ENCODE results near the gene RNU1-1.
A peak's percentile ranks its signal among the peaks of the same experiment; 100 is the strongest.
"Not testable (repeated sequence)": the region's sequence is repeated elsewhere in the genome, so short reads cannot be mapped to it uniquely, and the experiment has no call there.

The RNU1-1 gene

DNA sequence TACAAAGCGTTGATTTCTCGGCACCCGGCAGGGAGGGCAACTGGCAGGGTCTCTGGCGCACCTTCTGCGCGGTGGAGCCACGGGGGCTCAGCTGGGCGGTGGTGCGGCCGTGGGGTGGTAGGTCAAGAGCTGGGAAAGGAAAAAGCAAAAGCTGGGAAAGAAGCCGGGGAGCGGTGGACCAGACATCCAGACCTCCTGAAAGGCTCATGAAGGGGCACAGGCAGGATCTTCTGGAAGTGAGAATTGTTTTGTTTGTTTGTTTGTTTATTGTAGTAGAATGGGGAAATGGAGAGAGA lies 7.2 kb upstream of the RNU1-1 start:
- DNase-seq: no peak

DNA sequence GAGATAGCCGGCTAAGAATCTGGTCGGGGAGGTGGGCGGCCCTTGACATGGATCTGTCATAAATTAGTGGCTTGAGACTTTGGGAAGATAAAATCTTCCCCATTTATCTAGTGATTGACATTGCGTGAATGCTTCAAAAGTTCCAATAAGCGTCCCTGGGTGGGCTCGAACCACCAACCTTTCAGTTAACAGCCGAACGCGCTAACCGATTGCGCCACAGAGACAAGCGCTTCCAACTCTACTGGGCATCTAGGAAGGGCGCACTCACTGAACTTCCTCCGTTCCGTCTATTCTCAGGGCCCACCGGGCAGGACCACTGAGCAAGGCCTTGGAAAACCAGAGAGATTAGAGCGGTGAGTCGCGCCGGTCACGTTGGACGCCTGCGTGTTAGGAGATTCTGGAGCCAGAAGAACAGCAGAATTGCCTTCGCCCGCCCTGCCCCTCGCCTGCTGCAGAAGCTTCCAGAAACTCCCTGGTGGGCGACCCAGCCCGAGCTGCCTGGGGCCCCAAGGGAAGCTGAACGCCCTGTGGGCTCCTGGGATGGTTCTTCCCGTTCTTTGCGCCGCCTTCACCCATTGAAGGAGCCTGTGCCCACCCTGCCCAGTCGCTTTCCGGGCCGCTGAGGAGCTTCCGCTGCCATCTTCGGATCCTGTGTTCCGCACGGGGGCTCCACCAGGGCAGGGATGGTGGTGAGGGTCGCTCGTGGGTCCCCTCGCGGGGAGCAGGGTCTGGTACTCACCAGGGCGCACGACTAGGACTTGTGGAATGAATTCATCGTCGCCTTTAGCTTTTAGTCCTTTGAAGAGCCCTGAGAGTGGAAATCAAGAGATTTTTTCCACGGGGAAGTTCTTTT lies 6.6 kb upstream of the RNU1-1 start:
- not testable (repeated sequence) for DNase-seq

DNA sequence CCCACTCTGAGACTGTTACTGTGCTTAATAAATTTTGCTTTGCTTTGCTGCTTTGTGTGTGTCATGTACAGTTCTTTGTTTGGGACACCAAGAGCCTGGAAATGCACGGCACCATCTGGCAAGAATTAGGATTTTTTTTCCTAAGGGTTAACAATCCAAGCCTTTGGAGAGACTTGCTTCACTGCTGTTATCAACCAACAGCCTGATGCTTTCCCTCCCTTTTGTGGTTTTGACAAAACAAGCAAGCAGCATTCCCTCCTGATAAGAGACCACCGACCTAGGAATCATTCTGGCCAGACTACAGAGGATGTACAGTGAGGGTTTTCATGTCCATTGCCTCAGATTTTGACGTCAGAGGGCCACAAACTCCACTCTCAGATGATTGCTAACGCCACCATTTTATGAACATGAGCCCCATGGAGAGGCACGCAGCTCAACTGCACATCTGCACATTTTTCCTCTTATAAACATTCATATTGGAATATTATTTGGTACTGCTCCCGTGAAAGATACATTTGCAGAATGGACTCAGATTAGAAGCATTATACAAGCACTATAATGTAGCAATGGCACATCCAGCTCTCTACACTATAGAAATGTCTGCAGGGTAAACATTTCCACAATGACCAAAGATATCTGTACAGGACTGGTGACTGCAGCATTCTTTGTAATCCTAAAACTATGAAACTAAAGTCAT lies 5.3 kb upstream of the RNU1-1 start:
- DNase-seq: not testable (repeated sequence)

DNA sequence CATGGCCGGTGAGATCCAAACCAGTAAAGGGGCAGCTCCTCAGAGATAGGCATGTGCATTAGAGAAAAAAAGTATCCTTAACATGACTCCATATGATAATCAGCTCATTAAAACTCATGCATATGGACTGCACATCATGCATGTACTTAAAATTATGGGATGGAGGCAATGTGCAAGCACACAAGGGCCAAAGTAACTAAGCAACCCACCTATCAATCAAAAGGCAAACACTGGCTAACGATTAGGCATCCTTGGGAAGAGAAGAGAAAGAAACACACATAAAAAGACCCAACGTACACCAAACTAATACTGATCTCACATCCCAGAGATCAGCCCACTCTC lies 4.8 kb upstream of the RNU1-1 start:
- DNase-seq: not testable (repeated sequence)

DNA sequence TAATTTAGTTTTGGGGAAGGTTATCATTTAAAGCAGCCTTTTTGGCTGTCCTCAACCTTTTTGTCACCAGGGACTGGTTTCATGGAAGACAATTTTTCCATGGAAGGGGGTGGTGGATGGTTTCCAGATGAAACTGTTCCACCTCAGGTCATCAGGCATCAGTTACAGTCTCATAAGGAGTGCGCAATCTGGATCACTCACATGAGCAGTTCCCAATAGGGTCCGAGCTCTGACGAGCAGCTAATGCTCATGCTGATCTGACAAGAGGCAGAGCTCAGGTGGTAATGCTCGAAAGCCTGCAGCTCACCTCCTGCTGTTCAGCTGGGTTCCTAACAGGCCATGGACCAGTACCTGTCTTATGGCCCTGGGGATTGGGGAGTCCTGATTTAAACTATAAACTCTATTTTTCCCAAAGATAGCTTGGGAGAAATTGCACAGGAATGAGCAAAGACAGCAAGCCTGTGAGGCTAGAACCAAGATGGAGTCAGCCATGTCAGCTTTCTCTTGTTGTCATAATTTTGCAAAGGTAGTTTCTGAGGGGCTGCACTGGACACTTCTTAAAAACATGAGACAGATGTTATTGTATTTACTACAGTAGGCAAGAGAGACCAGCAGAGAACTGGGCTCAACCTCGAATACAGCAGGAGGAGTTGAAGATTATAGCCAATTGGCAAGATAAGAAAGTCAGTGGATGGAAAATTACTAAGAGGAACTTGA lies 2.8 kb upstream of the RNU1-1 start:
- DNase-seq: not testable (repeated sequence)

DNA sequence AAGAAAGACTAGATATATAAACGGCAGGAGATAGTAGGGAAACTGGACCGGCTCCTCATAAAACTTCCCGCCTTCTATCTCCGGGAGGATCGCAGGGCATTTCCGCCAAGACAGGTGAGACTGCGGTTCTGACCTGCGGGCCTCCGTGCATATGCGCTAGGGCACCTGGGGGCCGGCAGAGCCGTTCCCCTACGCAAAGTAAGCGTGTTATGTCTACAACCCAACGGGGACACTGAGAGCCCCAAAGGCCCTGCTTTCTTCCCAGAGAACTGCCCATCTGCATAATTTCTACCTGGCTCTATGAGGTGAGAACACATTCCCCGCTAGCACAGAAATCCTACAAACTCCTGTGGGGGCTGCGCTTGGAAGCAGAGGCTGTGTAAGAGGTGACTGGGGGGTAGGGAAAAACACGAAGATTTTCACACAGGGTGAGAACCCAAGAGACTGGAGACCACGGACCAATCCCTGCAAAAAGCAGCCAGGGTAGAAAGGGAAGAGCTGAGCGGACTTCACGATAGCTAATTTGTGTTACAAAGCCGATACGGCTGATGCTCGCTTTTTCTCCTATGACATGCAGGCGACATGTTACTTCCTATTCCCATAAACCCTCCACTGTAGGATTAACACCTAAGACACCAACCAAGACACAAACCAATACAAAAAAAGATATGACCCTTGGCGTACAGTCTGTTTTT lies 526 bp downstream of the RNU1-1 start:
- not testable (repeated sequence) for DNase-seq

DNA sequence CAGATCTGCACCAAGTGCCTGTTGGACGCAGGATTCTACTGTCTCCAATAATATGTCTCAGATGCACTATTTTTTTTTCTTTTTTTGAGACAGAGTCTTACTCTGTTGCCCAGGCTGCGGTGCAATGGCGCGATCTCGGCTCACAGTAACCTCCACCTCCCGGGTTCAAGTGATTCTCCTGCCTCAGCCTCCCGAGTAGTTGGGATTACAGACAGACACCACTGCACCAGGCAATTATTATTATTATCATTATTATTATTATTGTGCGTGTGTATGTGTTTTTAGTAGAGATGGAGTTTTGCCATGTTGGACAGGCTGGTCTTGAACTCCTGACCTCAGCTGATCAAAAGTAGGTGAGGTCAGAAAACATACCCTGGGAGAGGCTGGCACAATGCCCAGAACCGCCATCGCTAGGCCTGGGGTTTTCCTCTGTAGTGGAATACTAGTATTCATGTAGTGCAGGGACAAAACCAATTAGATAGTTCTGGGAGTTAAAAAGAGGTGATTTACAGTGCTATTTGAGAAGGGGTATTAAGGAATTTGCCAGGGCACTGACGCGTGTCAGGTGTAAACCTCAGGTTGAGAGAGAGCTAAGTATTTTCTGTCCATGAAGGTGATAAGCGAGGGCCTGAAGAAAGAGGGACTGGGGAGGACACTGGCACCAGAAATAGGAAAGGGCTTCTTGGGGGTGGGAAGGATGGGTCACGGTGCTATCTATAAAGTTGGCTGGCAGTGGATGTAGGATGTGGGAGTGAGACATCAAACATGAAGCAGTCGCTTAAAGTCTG lies 1.3 kb downstream of the RNU1-1 start:
- DNase-seq: not testable (repeated sequence)

DNA sequence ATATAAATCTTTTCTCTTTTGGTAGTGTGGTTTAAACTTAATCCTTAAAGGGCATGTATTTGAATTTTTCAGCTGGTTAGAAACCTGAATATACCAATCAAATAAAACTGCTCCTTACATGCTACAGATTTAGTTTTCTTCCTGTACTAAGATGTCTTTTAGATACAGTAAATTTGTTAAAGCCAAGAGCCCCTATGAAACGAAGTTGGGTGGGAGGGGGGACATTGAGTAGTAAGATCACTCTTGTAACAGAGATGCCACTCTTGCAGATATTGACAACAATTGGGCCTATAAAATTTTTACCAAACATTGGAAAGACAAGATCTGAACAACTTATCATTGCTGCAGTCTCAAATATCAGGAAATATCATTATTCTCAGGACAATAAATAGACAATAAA lies 2.2 kb downstream of the RNU1-1 start:
- not testable (repeated sequence) for DNase-seq

DNA sequence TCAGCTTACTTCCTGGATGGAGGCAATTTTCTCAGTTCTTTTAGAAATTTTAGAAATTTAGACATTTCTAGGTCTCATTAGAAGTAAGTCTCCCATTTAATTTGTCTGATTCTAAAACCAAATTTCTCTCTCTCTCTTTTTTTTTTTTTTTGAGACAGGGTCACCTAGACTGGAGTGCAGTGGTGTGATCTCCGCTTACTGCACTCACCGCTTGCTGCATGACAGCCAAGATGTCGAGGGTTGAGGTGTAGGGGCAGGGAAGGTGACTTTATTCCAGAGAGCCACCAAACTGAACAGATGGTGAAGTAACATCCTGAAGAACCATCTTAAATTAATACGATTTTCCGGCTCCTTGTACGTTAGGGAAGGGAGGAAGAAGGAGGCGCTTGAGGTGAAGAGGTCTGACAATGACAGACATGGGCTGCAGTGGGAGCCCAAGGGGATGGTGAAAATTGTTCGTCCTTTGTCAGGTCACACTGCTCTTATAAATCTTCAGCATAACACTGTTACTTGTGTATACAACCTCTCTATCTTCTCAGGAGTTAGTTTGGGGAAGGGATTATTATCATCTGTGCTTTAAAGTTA lies 5.1 kb downstream of the RNU1-1 start:
- DNase-seq: peak; percentile 26

DNA sequence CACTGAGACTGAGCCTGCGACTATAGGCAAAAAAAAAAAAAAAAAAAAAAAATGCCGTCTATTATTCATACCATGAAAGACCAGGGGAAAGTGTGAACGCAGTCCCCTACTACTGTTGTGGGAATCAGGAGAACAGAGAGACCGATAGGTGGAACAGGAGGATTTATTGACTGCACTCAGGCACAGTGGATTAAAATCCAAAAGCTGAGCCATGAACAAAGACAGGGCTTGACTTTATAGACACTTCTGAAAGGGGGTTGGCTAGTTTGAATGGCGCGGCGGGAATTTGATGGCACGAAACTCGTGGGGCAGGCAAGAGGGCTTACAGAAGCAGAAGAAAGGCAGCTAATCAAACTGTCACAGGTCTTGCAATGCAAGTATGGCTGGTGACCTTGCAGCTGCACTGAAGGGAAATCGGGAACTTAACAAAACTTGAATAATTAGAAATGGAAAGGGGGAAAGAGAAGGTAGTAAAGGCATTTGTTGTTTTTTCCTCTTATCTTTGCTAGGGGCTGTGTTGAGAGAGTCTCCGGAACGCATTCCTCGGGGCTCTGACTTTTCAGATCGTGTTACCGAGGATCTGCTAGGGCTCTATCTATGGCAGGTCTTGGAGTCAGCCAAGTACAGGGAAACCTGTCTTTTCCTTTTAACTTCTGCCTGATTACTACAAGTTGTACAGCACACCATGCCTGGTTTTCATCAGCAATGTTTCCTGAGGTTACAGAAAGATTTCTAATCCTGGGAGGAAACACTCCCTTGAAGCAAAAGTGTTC lies 7.5 kb downstream of the RNU1-1 start:
- DNase-seq: not testable (repeated sequence)

DNA sequence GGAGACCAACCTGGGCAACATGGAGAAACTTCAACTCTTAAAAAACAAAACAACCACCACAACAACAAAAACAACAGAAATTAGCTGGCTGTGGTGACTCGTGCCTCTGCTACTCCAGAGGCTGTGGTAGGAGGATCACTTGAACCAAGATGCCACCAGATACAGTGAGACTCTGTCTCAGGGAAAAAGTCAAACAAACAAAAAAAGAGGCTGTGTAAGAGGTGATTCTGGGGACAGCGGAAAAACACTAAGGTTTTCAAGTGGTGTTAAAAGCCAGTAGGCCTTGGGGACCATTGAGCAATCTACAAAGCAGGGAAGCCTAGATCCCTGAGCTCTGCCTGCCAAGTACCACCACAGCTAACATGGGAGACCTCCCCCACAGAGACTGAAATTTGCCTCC lies 8.2 kb downstream of the RNU1-1 start:
- DNase-seq: not testable (repeated sequence)

DNA sequence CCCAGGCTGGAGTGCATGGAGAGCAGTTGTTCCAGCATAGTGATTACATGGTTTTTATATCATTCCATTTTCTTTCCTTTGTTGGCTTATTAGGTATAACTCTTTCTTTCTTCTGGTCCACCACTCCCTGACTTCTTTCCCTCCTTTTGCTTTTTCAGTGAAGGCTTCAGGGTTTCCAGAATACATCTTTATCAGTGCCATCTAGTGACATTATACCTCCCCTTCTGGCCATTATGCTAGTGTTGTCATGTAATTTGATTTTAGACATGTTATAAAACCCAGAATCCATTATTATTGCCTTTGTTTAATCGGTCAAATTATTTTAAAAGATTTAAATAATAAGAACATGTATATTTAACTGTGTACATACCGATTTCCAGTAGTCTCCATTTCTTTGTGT lies 10.6 kb downstream of the RNU1-1 start:
- DNase-seq: no peak

DNA sequence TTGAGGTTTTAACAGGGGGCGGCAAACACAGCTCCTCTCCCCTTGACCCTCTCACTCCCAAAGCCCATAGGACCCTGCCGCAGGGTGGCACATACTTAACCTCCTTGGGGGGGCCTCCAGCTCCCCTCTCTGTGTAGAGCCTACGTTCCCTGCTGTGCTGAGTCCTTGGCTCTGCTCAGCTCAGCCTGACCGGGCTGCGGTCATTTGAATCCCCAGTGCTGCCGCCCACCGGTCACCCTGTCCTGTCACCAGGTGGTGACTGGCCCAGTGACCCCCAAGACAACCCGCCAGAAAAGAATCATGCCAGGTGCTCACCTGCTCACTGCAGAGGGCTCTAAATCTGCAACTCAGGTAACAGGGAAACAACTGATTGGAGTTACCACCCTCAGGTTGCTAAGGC lies 12.6 kb downstream of the RNU1-1 start:
- not testable (repeated sequence) for DNase-seq

DNA sequence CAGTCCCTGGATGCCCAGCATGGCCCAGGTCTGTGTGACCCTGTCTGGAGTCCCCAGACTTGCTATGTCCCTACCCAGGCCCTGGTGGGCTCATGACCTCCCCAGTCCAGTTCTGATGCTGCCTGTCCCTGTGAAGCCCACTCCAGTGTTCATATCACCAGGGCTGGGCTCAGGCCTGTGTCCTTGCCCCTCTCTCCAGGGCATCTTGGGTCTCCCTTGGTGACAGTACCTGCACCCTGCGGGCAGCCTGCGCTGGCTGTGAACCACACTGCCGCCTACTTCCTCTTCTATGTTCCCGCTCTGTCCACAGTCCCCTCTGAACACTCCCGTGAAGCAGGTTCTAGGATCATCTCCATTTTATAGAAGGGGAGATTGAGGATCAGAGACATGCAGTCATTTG lies 13.1 kb downstream of the RNU1-1 start:
- DNase-seq: not testable (repeated sequence)

DNA sequence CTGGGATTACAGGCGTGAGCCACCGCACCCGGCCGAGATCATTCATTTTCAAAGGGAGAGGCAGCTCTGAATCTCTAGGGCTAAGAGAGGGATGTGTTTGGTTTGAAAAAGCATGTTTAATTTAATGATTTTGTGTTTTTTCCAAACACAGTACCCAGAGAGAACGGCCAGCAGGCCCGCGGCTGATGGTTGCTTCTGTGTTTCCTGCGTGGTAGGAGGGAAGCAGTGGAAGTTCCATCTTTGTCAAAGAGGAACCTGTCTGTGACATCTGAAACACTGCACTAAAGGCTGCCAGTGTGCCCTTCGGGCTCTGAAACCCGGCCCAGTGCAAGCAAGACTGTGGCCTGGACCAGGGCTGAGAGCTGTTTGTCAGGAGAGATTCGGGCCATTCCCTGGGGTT lies 13.6 kb downstream of the RNU1-1 start:
- DNase-seq: not testable (repeated sequence)

DNA sequence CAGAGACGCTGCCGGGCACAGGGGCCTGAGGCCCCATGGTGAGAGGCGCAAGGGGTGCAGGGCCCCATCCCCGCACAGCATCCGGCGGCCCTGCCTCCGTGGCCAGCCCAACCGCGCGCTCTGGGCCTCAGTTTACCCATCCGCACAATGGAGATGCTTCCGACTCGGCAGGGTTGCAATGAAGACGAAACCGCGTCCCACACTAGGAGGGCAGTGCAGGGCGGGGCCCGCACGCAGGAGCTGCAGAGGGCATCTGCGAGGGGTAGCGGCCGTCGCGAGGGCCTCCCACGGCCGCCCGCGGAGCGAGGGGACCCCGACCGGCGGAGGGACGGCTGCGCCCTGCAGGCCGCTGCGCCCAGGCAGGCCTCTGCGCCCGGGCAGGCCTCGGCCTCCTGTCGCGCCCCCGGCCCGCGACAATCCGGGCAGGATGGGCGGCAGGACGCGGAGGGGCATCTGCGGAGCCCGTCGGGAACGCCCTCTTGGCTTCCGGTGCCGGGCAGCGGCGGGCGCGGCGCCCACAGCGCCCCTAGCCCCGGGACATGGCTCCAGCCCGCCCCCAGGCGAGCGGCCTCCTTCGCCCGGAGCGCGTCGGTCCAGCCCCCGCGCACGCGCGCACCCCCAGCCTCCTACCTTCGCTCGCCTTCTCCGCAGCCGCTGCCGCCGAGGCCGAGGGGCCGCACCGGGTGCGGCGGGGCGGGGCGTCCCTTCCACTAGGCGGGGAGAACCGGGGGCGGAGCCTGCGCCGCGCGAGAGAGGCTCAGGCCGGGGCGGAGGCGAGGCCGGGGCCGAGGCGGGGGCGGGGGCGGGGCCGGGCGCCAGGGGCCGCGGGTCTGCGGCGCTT lies 15.3 kb downstream of the RNU1-1 start:
- peak; percentile 81 for DNase-seq

DNA sequence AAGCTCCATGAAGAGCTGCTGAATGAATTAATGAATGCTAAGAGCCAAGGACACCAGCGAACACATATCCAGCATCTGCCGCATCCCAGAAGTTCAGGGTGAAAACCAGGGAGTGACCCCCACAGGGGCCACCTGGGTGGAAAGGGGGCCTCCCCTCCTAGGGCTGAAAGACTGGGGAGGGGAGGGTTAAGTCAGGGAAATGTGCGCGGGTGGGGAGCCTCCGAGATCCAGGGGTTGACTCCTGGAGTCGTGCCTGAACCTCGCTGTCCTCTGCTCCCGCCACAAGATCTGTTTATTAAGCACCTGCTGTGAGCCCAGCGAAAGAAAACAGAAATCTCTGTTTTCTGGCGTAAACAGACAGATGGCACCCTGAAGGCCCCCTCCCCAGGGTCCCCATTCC lies 16.0 kb downstream of the RNU1-1 start:
- DNase-seq: not testable (repeated sequence)

DNA sequence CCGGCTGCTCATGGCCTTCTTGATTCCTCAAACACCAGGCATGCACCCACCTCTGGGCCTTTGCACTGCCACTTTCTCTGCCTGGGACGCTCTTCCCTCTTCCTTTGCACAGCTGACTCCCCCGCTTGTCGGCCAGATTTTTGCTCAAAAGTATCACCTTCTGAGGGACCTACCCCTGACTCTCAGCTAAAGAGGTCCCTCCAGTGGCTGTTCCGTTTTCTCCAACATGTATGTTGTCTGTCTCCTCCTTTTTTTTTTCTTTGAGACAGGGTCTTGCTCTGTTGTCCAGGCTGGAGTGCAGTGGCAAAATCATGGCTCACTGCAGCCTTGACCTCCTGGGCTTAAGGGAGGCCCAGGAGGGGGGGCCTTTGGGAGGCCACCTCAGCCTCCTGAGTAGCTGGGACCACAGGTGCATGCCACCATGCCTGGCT lies 16.6 kb downstream of the RNU1-1 start:
- not testable (repeated sequence) for DNase-seq

DNA sequence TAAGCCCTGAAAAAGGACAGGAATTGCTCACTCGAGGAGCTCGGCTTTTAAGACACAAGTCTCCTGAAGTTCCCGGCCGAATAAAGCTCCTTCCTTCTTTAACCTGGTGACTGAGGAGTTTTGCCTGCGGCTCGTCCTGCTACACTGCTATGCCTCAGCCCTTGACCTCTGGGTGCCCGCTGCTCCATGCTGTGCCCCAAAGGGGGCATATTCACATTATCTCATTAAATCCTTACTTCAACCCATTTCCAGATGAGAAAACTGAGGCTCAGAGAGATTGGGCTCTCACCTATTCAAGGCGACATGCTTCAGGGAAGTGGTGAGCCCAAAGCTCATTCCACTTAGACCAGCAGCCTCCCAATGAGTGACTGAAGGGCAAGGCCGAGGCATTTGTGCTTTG lies 20.4 kb downstream of the RNU1-1 start:
- not testable (repeated sequence) for DNase-seq

DNA sequence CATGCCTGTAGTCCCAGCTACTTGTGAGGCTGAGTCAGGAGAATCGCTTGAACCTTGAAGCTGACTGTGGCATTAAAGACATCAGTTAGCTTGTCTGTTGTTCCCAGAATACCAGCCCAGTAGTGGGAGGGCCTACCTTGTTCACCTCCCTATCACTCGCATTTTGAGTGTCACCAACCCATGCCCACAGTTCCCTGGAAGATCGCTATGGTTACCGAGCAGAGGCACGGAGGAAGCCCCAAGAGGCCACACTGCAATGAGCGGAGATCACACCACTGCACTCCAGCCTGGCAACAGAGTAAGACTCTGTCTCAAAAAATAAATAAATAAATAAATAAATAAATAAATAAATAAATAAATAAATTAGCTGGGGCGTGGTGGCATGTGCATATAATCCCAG lies 21.1 kb downstream of the RNU1-1 start:
- DNase-seq: not testable (repeated sequence)
